NCI-H446 treated with DMSO at 0.1 percent for 48 hours (cell line): ENCODE data around the gene SNTG2.

ENCODE experiments used
- DNase-seq: peaks from one replicate; lab custom pipeline; 2025; lab: John Stamatoyannopoulos, UW

SNTG2 gene

GRCh38 chr2:1147873-1148612 lies 197.4 kb downstream of the SNTG2 start:
- no peak for DNase-seq

DNA sequence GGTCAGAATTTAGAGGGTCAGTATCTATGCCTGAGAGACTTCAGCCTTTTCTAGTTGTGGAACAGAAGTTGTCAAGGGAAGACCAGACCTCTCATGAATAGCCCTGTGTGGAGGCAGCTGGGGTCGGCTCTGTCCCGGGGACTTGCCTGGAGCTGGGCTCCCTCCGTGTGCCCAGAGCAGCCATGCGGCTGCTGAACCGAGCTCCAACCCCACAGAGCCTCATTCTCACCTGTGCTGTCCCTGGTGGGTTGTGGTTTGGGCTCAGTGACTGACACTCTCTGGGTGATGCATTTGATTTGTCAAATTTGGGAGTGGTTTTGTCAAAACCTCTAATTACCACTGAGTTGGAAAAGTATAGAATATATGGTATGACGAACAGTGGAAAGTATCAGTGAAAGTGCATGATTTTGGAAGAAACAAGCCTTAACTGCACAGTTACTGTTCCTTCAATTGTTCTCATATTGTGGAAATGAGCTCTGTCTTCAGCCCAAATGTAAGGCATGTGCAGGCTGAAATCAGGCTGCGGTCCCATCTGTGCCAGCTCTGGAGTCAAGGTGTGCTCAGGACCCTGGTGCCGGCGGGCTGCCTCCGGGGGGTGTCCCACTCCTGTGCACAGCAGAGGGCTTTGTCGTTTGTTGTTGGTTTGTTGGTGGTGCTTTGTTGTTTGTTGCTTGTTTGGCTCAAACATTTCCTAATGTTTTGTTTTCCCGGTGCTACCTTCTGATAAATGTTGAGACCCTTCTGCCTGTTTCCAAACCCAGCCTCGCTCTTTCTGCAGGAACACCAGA lies 200.3 kb downstream of the SNTG2 start:
- no peak for DNase-seq

- DNase-seq: no peak
These were observed 201.7 kb downstream of the SNTG2 start for GRCh38 chr2:1152375-1152774.

DNA sequence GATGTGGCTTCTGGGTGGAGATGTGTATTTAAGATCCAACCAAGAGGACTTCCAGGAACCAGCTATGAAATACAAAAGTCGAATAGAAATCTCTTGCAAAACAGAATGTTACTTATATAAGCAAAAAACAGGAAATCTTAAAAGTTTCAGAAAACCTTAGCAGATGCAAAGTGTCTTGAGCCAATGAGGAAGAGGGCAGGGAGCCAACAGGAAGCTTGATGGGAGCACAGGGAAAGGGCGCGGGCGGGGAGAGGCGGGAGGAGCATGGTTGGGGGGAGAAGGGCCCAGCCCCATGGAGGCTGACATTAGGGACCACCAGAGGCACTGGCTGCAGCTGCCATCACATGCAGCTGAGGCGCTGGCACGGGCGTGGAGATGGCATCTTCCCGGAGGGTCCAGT lies 203.3 kb downstream of the SNTG2 start:
- DNase-seq: no peak

- DNase-seq: no peak
These were observed 204.3 kb downstream of the SNTG2 start for GRCh38 chr2:1154710-1155594.

DNA sequence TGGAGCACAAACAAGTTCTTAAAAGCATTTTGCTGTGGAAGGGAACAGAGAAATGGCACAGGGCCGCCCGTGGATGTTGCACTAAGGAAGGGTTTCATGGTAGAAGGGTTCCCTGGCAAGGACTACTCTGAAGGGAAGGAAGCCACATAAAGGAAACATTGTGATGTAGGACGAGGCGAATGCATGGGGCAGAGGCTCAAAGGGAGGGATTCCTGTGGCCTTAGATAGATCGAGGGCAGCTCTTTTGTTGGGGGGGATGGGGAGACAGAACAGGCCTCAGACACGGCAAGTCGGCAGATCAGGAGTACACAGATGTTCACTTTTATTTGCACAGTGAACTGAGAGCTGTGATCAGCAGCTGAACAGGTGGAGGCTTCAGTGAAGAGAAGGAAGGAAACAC lies 205.4 kb downstream of the SNTG2 start:
- DNase-seq: no peak

DNA sequence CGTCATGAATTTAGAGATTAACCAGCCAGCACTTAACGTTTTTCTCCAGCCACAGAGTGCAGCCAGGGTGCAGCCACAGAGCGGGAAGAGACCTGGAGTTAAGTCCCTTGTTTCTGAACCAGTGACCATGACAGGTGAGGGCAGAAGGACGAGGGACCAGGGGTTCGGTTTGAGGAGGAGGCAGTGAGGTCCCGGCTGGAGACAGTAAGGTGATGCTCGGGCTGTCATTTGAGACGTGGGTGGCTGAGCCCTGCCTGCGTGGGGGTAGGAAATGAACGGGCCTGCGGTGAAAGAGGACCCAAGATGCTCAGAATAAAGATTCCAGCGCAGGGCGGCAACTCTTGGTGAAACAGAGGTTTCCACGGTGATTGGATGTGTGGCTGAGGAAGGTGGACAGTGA lies 205.9 kb downstream of the SNTG2 start:
- no peak for DNase-seq

GRCh38 chr2:1157107-1157506 lies 206.5 kb downstream of the SNTG2 start:
- no peak for DNase-seq

GRCh38 chr2:1159013-1159412 lies 208.4 kb downstream of the SNTG2 start:
- DNase-seq: no peak

DNA sequence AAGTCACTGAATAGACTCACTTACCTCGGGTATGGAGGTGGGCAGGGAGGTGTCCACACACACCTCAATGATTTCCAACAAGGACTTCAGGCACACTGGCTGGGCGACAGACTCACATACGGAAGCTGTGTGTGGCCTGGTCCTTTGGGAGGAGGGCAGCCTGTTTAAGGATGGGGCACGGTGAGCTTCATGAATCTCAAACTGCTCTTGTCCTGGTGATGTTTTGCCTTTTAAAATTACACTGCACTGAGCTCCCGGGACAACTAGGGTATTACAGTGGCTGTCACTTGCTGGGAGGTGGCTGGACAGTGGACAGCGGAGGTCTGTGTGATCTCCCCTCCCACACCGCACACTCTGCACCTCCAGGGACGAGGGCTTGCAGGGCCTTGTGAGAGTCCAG lies 211.6 kb downstream of the SNTG2 start:
- DNase-seq: no peak

GRCh38 chr2:1162768-1163584 lies 212.3 kb downstream of the SNTG2 start:
- no peak for DNase-seq

DNA sequence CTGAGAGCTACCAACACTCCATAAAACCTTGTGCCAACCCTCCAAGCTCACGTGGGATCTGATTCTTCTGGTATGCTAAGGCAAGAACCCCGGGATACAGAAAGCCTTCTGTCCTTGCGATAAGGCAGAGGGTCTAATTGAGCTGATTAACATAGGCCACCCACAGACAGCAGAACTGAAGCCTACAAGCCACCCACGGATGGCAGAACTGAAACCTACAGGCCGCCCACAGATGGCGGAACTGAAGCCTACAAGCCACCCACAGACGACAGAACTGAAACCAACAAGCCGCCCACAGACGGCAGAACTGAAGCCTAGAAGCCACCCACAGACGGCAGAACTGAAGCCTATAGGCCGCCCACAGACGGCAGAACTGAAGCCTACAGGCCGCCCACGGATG lies 216.3 kb downstream of the SNTG2 start:
- no peak for DNase-seq

DNA sequence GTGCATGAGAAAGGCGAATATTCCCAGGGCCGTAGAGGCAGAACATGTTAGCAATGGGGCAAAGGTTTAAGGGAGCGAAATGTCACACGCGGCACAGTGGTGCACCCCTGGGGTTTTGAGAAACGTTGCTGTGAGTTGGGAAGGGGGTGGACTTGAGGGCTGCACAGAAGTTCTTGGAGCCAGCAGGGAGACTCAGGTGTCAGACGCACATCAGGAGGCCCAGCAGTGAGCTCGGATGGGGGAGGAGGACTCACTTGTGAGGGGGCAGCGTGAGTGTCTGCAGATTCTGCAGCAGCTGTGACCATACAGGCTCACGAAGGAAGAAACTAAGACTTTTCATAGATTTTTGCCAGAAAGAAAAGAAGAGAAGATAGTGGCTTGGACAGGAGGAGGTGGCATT lies 218.2 kb downstream of the SNTG2 start:
- DNase-seq: no peak

GRCh38 chr2:1169291-1169949 lies 218.8 kb downstream of the SNTG2 start:
- DNase-seq: no peak

GRCh38 chr2:1170241-1170640 lies 219.6 kb downstream of the SNTG2 start:
- DNase-seq: no peak

DNA sequence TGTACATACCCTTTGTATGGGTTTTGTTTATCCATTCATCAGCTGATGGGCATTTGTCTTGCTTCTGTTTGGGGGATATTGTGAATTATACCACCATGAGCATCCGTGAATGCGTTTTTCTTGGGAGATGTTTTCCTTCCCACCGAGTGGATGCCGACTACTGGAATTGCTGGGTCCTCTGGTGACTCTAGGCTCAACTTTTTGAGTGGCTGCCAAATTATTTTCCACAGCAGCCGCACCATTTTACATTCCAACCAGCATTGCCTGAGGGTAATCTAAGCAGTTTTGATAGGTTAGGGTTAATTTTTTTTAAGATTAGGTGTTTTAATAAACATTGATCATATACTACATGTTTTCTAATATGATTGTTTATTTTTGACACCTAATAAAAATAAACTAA lies 220.1 kb downstream of the SNTG2 start:
- no peak for DNase-seq

DNA sequence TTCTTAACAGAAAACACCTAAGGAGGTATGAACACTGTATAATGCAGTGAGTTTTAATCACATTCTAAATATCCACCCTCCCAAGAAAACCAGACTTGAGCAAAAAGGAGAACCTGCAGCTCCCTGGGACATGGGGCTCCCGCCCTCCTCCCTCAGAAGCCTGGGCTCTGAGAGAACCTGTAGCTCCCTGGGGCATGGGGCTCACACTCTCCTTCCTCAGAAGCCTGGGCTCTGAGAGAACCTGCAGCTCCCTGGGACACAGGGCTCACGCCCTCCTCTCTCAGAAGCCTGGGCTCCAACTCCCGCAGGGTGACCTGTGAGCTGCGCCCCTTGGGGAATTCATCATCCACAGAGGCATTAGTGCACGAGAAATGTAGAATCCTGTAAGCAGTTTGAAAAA lies 222.9 kb downstream of the SNTG2 start:
- no peak for DNase-seq

DNA sequence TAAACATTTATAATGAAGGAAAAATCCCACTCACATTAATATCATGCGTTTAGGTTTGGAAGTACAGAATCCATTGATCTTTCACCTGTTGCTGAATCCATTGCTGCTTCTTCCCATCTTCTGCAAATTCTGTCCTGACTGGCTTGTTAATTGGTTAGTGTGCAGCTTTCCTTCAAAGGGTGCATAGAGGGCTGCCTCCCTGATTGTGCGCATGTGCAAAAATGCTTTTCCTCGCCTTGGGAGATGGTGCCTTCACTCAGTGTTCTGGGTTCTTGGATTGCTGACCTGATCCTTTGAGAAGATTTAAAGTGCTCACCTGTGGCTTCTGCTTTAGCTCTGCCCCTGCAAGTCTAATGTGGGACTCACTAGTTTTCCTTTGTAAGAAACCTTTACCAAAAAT lies 231.2 kb downstream of the SNTG2 start:
- DNase-seq: no peak

GRCh38 chr2:1183300-1183699 lies 232.7 kb downstream of the SNTG2 start:
- DNase-seq: no peak

GRCh38 chr2:1186421-1186820 lies 235.8 kb downstream of the SNTG2 start:
- DNase-seq: no peak

DNA sequence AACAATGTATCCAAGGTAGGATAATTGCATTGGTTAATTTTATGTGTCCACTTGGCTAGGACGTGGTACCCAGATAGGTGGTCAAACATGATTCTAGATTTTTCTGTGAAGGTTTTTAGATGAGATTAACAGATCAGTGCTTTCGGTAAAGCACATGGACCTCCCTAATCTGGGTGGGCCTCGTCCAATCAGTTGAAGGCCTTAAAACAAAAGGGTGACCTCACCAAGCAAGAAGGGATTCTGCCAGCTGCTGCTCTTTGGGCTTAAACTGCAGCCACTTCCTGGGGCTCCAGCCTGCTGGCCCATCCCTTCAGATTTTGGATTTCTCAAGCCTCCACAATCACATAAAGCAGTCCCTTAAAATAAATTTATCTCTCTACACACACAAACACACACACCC lies 236.5 kb downstream of the SNTG2 start:
- no peak for DNase-seq
